Choroid plexus epithelial cell (primary cell): ENCODE data around the gene MAB21L4.

Source experiments
- DNase-seq: peaks from one replicate; pipeline ENCODE4 v3.0.0-alpha.2; 2010; ENCODE audit warnings: low read depth
- H3K4me3 ChIP-seq: 2 replicates; pipeline ENCODE4 v1.5.1; 2011; ENCODE audit warnings: low read depth, mild to moderate bottlenecking, control low read depth, low read length, moderate library complexity
- TF ChIP-seq, protein P1 (sequence below): conservative IDR thresholded peaks from 2 replicates; pipeline ENCODE4 v1.5.1; 2011; ENCODE audit warnings: low read depth, mild to moderate bottlenecking, control low read depth, inconsistent platforms, low read length, moderate library complexity

The MAB21L4 gene

DNA sequence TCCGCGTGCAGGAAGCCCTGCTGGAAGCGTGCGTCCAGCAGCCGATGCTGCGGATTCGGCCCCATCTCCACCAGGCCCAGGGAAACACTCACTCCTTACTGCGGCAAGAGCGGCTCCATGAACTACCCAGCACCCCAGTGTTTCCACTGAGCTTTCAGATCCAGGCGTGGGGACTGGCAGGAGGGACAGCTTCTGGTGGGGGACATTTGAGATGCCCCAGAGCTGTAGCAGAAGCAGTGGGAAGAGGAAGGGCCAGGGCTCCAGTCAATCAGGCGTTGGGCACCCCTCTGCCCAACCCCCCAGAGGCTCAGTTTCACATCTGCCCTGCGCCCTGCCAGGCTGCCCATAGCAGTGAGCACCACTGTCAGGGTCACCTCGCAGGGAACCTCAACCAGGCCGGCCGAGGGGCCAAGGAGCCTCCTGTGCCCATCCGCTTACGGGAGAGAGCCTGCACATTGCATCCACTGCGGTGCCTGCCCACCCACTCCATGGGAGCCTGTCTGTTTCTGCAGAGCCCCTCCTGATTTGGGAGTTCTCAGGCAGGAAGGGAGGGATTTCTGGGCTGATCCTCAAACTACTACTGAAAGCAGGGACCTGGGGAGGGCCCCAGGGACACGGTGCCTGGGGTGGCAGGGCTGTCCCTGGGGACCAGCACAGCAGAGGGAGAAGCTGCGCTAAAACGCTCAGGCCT lies 22.7 kb downstream of the MAB21L4 start:
- no peak overlapping the region for H3K4me3 ChIP-seq
- DNase-seq = no peak
- TF ChIP-seq, protein P1, sequence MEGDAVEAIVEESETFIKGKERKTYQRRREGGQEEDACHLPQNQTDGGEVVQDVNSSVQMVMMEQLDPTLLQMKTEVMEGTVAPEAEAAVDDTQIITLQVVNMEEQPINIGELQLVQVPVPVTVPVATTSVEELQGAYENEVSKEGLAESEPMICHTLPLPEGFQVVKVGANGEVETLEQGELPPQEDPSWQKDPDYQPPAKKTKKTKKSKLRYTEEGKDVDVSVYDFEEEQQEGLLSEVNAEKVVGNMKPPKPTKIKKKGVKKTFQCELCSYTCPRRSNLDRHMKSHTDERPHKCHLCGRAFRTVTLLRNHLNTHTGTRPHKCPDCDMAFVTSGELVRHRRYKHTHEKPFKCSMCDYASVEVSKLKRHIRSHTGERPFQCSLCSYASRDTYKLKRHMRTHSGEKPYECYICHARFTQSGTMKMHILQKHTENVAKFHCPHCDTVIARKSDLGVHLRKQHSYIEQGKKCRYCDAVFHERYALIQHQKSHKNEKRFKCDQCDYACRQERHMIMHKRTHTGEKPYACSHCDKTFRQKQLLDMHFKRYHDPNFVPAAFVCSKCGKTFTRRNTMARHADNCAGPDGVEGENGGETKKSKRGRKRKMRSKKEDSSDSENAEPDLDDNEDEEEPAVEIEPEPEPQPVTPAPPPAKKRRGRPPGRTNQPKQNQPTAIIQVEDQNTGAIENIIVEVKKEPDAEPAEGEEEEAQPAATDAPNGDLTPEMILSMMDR = no peak

DNA sequence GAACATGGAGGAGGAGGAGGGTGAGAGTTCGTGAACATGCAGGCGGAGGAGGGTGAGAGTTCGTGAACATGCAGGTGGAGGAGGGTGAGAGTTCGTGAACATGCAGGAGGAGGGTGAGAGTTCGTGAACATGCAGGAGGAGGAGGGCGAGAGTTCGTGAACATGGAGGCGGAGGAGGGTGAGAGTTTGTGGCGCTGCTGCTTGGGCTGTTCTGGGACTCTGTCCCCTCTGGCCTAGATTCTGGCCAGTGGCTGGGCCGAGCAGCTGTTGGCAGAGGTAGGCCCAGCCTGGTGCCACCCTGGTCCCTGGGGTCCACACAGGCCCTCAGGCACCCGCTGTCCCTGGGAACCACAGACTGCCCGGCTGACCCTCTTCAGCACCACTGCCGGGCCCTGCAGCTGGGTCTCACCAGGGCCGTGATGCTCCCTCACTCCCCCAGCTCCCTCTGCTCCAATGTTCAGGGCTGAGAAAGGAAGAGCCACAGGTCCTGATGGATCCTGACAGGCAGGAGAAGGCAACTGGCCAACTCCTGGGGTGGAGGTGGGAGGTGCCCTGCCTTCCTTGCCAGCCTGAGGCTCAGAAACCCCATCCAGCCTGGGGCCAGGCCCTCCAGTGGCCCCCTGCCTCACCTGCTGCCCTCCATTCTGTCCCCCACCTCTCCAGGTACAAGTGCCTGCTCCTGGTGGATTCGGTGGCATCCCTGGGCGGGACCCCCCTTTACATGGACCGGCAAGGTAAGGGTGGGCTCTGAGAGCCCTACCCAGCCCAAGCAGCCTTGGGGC lies 23.4 kb downstream of the MAB21L4 start:
- no peak for DNase-seq
- TF ChIP-seq, protein P1 = no peak

DNA sequence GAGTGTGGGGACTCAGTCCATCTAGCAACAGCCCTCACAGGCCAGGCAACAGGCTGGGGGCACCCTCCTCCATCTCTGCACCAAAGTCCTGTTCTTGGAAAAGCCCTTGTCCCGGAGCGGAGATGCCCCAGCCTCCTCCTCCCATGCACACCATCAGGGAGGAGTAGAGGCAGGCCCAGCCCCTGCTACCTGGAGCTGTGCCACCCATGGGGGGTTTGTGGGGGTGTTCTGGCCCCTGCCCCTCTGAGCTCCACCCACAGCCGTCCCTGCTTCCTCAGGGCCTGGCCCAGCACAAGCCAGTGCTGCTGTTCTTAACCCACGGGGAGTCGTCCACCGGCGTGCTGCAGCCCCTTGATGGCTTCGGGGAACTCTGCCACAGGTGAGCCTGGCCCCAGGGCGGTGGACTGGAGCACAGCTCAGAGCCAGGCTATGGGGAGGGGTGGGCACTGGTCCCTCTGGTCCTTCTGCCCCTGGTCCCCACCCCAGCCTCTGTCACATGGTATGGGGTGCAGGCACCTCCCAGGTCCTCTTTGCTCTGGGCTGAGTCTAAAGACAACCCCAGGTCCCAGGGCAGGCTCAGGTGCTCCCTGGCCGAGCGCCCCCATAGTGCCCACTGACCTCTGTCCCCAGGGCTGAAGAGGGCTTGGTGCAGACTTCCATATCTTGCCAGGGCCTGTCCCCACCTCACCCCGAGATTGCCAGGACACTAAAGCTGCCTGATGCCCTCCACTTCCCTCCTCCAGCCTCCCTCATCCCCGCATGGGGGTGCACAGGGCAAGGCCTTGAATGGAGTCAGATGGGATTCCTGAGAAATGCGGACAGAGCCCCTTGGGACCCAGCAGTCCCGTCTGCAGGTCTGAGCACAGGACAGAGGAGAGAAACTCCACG lies 24.6 kb downstream of the MAB21L4 start:
- TF ChIP-seq, protein P1 = no peak
- no peak overlapping the region for H3K4me3 ChIP-seq
- DNase-seq = no peak

More for the DNA sequence above, 23.4 kb downstream of the MAB21L4 start:
- H3K4me3 ChIP-seq = no peak overlapping the region

DNA sequence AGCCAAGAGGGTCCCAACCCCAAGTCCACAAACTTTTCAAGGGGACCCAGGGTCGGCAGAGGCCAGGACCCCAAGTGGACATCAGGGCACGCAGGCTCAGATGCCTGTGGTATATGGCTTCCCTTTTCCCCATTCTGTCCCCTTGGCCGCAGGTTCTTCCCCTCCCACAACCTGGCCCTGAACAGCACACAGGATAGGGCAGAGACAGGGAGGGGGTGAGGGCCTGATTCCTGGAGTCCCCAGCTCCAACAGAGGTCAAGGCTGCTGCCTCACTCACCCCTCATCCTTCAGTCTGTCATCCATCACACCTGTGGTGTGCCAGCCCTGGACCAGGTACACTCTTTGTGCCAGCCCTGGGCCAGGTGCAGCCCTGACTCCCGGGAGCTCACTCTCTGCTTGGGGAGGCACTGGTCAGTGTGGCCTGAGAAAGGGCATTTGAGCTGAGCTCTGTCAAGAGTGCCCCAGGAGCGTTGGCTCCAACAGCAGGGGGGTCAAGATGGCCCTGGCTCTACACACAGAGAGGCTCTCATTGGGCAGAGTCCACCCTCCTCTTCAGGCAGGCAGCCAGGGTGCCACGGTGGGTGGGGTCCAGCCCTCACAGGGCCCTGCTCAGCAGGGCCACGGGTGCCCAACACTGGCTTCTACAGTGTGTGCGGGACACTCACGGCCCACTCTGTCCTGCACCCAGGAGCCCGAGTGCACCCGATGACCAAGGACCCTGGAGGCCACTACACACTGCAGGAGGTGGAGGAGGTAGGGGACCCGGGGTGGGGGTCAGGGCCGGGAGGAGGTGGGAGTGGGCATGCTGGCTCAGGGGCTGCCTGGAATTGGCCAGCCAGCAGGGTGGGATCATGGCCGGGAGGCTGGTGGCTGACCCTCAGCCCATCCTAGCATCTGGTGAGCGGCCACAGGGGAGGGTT lies 25.7 kb downstream of the MAB21L4 start:
- TF ChIP-seq, protein P1 = no peak
- no peak overlapping the region for H3K4me3 ChIP-seq

DNA sequence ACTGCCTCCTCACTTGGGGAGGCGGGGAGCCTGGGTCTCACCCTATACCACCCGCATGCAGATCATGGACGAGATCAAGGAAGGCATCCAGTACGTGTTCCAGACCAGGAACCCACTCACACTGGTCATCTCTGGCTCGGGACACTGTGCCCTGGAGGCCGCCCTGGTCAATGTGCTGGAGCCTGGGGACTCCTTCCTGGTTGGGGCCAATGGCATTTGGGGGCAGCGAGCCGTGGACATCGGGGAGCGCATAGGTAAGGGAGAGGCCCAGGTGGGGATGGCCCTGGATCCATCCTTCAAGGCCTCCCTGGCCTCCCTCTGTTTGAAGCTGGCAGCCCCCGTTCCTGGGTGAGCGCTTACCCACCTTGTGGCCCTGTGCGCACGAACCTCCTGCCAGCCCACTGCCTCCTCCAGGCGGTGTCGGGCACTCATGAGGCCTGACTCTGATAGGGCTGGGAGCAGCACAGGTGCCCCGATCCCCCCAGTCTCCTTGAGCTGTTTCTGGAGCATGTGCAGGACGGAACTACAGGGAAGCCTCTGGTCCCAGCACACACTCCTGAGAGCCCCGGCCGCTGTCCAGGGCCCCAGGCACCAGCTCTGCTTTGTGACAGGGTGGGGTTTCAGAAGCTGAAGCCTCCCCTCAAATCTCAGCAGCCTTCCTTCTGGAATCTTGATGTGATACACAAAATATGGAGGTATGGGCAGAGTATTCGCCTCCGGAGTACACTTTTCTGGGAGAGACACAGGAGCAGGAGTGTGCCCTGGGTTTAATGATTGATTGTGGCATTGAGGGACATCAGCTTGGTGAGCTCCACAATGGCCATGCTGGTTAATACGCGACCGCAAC lies 26.6 kb downstream of the MAB21L4 start:
- no peak overlapping the region for H3K4me3 ChIP-seq

More for the DNA sequence above, 25.7 kb downstream of the MAB21L4 start:
- DNase-seq = no peak

More for the DNA sequence above, 26.6 kb downstream of the MAB21L4 start:
- TF ChIP-seq, protein P1 = no peak
- DNase-seq = no peak
